Measurements from ENCODE around the gene EHBP1. TPM values are rescaled to one million over a fixed set of nuclear protein-coding genes. Genes with fewer than 3 reads are reported as not detected.

The EHBP1 gene
- total and polyA plus RNA-seq, 4 experiments from 2014 or later = 9.2 to 31.9 (median 21.0) TPM

DNA sequence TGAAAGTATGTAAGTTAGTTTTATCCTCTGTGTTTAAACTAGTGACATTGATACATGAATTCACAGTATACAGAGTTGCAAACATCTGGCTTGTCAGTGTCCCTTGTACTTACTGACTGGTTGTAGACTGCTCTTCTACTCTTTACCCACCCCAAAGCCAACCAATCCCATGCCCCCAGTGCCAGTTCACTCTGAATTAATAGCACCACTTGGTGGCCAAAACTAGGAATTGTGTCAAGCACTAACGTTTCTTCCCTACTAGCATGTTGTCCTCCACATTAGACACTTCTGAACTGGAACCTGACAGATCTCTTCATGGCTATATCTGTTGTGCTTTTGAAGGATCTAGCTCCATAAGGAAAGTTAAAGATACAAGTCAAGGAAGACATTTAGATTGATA is 317.9 kb downstream of the EHBP1 start:
- no peaks in the 10 kb centered on the region for H3K36me3 ChIP-seq (ENCODE audit: insufficient read depth, low read length)
- CTCF ChIA-PET (ENCODE audit: partially characterized antibody) = no interaction called here
- DNase-seq = no peak
- Mint-ChIP-seq H3K27me3 (no peaks in the 10 kb centered on the region), H3K36me3 (peaks cover 18 to 52% of the 10 kb centered on the region in 2 donors), H3K27ac (no peak overlapping the region), H3K4me3 (no peak overlapping the region), H3K4me1 (no peaks in the 10 kb centered on the region), H3K9me3 (no peaks in the 10 kb centered on the region)
- H3K27ac ChIP-seq (ENCODE audit: low read depth, low read length) = no peak overlapping the region
- H3K27me3 ChIP-seq (ENCODE audit: insufficient read depth, low read length) = no peaks in the 10 kb centered on the region
- H3K9me3 ChIP-seq (ENCODE audit: control insufficient read depth in 1 of 2, low read length in 2 of 2) = no peaks in the 10 kb centered on the region
- no peaks in the 10 kb centered on the region for H3K4me1 ChIP-seq (ENCODE audit: insufficient read depth, low read length)
- intact Hi-C loops (cut with micrococcal nuclease) = no loop called here
- POLR2A ChIA-PET (ENCODE audit: partially characterized antibody) = no interaction called here
- H3K4me3 ChIP-seq (ENCODE audit: low read length in 2 of 2) = no peak overlapping the region

GRCh38 chr2:63027220-63027619 is 321.7 kb downstream of the EHBP1 start:
- Histone ChIP-seq H3K27me3 (ENCODE audit: insufficient read depth, low read length) (no peaks in the 10 kb centered on the region), H3K4me3 (ENCODE audit: low read length in 2 of 2) (no peak overlapping the region), H3K9me3 (ENCODE audit: control insufficient read depth in 1 of 2, low read length in 2 of 2) (no peaks in the 10 kb centered on the region), H3K36me3 (ENCODE audit: insufficient read depth, low read length) (no peaks in the 10 kb centered on the region), H3K4me1 (ENCODE audit: insufficient read depth, low read length) (no peaks in the 10 kb centered on the region), H3K27ac (ENCODE audit: low read depth, low read length) (no peak overlapping the region)
- Mint-ChIP-seq H3K27ac (no peak overlapping the region), H3K36me3 (peaks cover 13 to 54% of the 10 kb centered on the region in 2 donors), H3K9me3 (no peaks in the 10 kb centered on the region), H3K4me1 (no peaks in the 10 kb centered on the region), H3K27me3 (no peaks in the 10 kb centered on the region), H3K4me3 (no peak overlapping the region)
- CTCF ChIA-PET (ENCODE audit: partially characterized antibody) = no interaction called here
- intact Hi-C loops (cut with micrococcal nuclease) = no loop called here
- DNase-seq = no peak
- POLR2A ChIA-PET (ENCODE audit: partially characterized antibody) = no interaction called here

DNA sequence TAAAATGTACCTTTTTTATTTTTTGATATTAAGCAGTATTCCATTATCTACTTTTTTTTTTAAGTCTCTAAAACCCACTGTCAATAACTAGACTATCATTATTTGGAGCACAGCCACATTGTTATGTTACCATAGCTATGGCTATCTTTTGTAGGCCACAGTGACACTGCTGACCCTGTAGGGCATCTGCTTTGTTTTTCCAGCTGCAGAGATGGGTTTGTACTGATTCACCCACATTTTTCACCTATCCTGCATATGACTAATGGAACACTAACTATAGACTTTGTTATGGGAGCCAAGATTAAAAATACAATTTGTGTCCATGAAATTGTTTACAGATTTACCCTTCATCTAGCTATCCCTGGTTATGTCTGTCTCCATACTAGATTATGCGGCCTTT is 323.5 kb downstream of the EHBP1 start:
- Mint-ChIP-seq H3K4me3 (no peak overlapping the region), H3K9me3 (no peaks in the 10 kb centered on the region), H3K36me3 (peaks cover 8 to 43% of the 10 kb centered on the region in 2 donors), H3K27me3 (no peaks in the 10 kb centered on the region), H3K4me1 (no peaks in the 10 kb centered on the region), H3K27ac (no peak overlapping the region)
- DNase-seq = no peak
- POLR2A ChIA-PET (ENCODE audit: partially characterized antibody) = no interaction called here
- H3K36me3 ChIP-seq (ENCODE audit: insufficient read depth, low read length) = no peaks in the 10 kb centered on the region
- intact Hi-C loops (cut with micrococcal nuclease) = no loop called here
- H3K9me3 ChIP-seq (ENCODE audit: control insufficient read depth in 1 of 2, low read length in 2 of 2) = no peaks in the 10 kb centered on the region
- no peaks in the 10 kb centered on the region for H3K27me3 ChIP-seq (ENCODE audit: insufficient read depth, low read length)
- CTCF ChIA-PET (ENCODE audit: partially characterized antibody) = no interaction called here
- H3K27ac ChIP-seq (ENCODE audit: low read depth, low read length) = no peak overlapping the region
- no peak overlapping the region for H3K4me3 ChIP-seq (ENCODE audit: low read length in 2 of 2)
- H3K4me1 ChIP-seq (ENCODE audit: insufficient read depth, low read length) = no peaks in the 10 kb centered on the region

DNA sequence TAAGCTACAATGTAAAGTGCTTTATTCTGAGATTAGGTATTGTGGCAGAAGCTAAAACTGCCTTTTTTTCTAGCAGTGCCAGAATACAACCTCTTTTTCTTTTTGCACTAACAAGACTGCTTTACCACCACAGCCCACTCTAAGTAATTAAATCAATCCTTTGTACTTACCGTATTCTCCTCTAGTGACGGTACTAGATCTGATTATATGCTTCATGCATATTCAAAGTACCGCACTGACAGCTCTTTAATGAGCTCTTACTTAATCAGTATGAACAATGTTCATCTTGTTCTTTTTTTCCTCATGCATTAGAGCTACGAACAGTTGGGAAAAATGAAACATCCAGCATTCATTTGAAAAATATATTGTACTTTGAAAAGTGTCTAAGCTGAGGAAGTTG is 329.0 kb downstream of the EHBP1 start:
- H3K27me3 ChIP-seq (ENCODE audit: insufficient read depth, low read length) = no peaks in the 10 kb centered on the region
- intact Hi-C loops (cut with micrococcal nuclease) = no loop called here
- DNase-seq = no peak
- H3K4me3 Mint-ChIP-seq = no peak overlapping the region
- H3K9me3 Mint-ChIP-seq = no peaks in the 10 kb centered on the region
- H3K27me3 Mint-ChIP-seq = no peaks in the 10 kb centered on the region
- H3K36me3 ChIP-seq (ENCODE audit: insufficient read depth, low read length) = no peaks in the 10 kb centered on the region
- H3K36me3 Mint-ChIP-seq = peaks cover 6 to 27% of the 10 kb centered on the region in 2 donors
- no peak overlapping the region for H3K4me3 ChIP-seq (ENCODE audit: low read length in 2 of 2)
- H3K4me1 ChIP-seq (ENCODE audit: insufficient read depth, low read length) = no peaks in the 10 kb centered on the region
- no peak overlapping the region for H3K27ac Mint-ChIP-seq
- CTCF ChIA-PET (ENCODE audit: partially characterized antibody) = no interaction called here
- POLR2A ChIA-PET (ENCODE audit: partially characterized antibody) = no interaction called here
- H3K27ac ChIP-seq (ENCODE audit: low read depth, low read length) = no peak overlapping the region
- H3K9me3 ChIP-seq (ENCODE audit: control insufficient read depth in 1 of 2, low read length in 2 of 2) = no peaks in the 10 kb centered on the region
- H3K4me1 Mint-ChIP-seq = no peaks in the 10 kb centered on the region

- ChIA-PET CTCF (ENCODE audit: partially characterized antibody) (no interaction called here), POLR2A (ENCODE audit: partially characterized antibody) (no interaction called here)
- Mint-ChIP-seq H3K36me3 (peaks cover 6 to 26% of the 10 kb centered on the region in 2 donors), H3K27ac (no peak overlapping the region), H3K27me3 (peaks cover under 1% of the 10 kb centered on the region in 2 donors), H3K4me3 (no peak overlapping the region), H3K9me3 (no peaks in the 10 kb centered on the region), H3K4me1 (no peaks in the 10 kb centered on the region)
- Histone ChIP-seq H3K4me1 (ENCODE audit: insufficient read depth, low read length) (no peaks in the 10 kb centered on the region), H3K27me3 (ENCODE audit: insufficient read depth, low read length) (no peaks in the 10 kb centered on the region), H3K36me3 (ENCODE audit: insufficient read depth, low read length) (no peaks in the 10 kb centered on the region), H3K9me3 (ENCODE audit: control insufficient read depth in 1 of 2, low read length in 2 of 2) (no peaks in the 10 kb centered on the region), H3K27ac (ENCODE audit: low read depth, low read length) (no peak overlapping the region), H3K4me3 (ENCODE audit: low read length in 2 of 2) (no peak overlapping the region)
- no peak for DNase-seq
- intact Hi-C loops (cut with micrococcal nuclease) = no loop called here
Measured at GRCh38 chr2:63035169-63035568, 329.7 kb downstream of the EHBP1 start.

- Mint-ChIP-seq H3K36me3 (peaks cover 11 to 26% of the 10 kb centered on the region in 2 donors), H3K27me3 (peaks cover 1 to 2% of the 10 kb centered on the region in 2 donors), H3K4me3 (no peak overlapping the region), H3K27ac (no peak overlapping the region), H3K4me1 (no peaks in the 10 kb centered on the region), H3K9me3 (no peaks in the 10 kb centered on the region)
- H3K4me1 ChIP-seq (ENCODE audit: insufficient read depth, low read length) = no peaks in the 10 kb centered on the region
- no peak overlapping the region for H3K4me3 ChIP-seq (ENCODE audit: low read length in 2 of 2)
- no peaks in the 10 kb centered on the region for H3K27me3 ChIP-seq (ENCODE audit: insufficient read depth, low read length)
- H3K9me3 ChIP-seq (ENCODE audit: control insufficient read depth in 1 of 2, low read length in 2 of 2) = no peaks in the 10 kb centered on the region
- H3K27ac ChIP-seq (ENCODE audit: low read depth, low read length) = no peak overlapping the region
- no peaks in the 10 kb centered on the region for H3K36me3 ChIP-seq (ENCODE audit: insufficient read depth, low read length)
- intact Hi-C loops (cut with micrococcal nuclease) = no loop called here
- POLR2A ChIA-PET (ENCODE audit: partially characterized antibody) = no interaction called here
- no peak for DNase-seq
- CTCF ChIA-PET (ENCODE audit: partially characterized antibody) = no interaction called here
Measured at GRCh38 chr2:63035660-63036059, 330.1 kb downstream of the EHBP1 start.

DNA sequence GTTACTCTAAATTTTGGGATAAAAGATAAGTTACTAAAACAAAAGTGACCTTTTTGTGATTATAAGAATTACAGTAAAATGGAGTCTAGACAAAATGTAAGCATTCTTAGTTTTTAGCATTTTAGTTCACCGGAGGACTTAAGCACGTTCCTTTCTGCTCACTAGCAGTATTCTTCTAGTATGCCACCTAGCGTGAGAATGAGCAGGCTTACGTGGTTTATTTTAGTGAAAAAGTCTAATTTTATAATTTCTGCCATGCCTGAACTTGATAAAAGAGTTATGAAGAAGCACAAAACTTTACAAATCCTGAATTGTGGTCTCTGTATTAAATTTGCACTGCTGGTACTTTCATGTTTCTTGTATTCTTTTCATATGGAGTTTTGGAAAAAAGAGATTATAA is 332.5 kb downstream of the EHBP1 start:
- Histone ChIP-seq H3K4me3 (ENCODE audit: low read length in 2 of 2) (no peak overlapping the region), H3K27ac (ENCODE audit: low read depth, low read length) (no peak overlapping the region), H3K27me3 (ENCODE audit: insufficient read depth, low read length) (no peaks in the 10 kb centered on the region), H3K36me3 (ENCODE audit: insufficient read depth, low read length) (no peaks in the 10 kb centered on the region), H3K9me3 (ENCODE audit: control insufficient read depth in 1 of 2, low read length in 2 of 2) (no peaks in the 10 kb centered on the region), H3K4me1 (ENCODE audit: insufficient read depth, low read length) (no peaks in the 10 kb centered on the region)
- Mint-ChIP-seq H3K27me3 (peaks cover 1 to 4% of the 10 kb centered on the region in 2 donors), H3K27ac (no peak overlapping the region), H3K4me1 (no peaks in the 10 kb centered on the region), H3K9me3 (no peaks in the 10 kb centered on the region), H3K4me3 (no peak overlapping the region), H3K36me3 (peaks cover 11 to 31% of the 10 kb centered on the region in 2 donors)
- ChIA-PET POLR2A (ENCODE audit: partially characterized antibody) (no interaction called here), CTCF (ENCODE audit: partially characterized antibody) (no interaction called here)
- no peak for DNase-seq
- intact Hi-C loops (cut with micrococcal nuclease) = no loop called here

DNA sequence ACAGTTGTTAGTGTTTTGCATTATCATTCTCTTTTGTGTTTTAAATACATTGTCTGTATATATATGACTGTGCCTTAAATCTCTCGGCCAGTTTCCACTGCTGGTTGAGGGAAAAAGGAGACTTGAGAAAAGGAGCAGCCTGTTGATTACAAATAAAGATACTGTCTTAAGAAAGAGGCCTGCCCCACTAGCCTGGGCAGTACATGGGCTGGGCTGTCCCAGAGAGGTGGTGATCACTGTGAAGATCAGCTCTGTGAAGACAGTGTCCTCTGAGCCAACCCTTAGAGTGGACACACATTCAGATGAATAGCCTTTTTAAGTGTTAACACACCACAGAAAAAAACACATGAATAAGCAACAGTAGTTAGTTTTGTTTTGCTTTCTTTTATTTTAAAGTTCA is 335.1 kb downstream of the EHBP1 start:
- Mint-ChIP-seq H3K36me3 (peaks cover 16 to 49% of the 10 kb centered on the region in 2 donors), H3K9me3 (peaks cover 0 to 4% (median 0%) of the 10 kb centered on the region in 8 donors), H3K27me3 (peaks cover 8 to 10% of the 10 kb centered on the region in 2 donors), H3K4me1 (peaks cover 0 to 2% (median 0%) of the 10 kb centered on the region in 4 donors), H3K27ac (no peak overlapping the region), H3K4me3 (no peak overlapping the region)
- intact Hi-C loops (cut with micrococcal nuclease) = no loop called here
- ChIA-PET POLR2A (ENCODE audit: partially characterized antibody) (no interaction called here), CTCF (ENCODE audit: partially characterized antibody) (no interaction called here)
- Histone ChIP-seq H3K27ac (ENCODE audit: low read depth, low read length) (no peak overlapping the region), H3K4me3 (ENCODE audit: low read length in 2 of 2) (no peak overlapping the region), H3K36me3 (ENCODE audit: insufficient read depth, low read length) (no peaks in the 10 kb centered on the region), H3K9me3 (ENCODE audit: control insufficient read depth in 1 of 2, low read length in 2 of 2) (no peaks in the 10 kb centered on the region), H3K27me3 (ENCODE audit: insufficient read depth, low read length) (peaks cover 7% of the 10 kb centered on the region), H3K4me1 (ENCODE audit: insufficient read depth, low read length) (no peaks in the 10 kb centered on the region)
- DNase-seq = no peak
